Stimulated activated naive CD8-positive, alpha-beta T cell treated with anti-CD3 and anti-CD28 coated beads, Interleukin-15, amount 100 ng/mL, for 72 hours (primary cell): ENCODE measurements around the gene LDAH.

ENCODE experiments used
- ATAC-seq: fragments of 150-1000 bp; cut with Tn5 transposase; 2 replicates; pipeline ENCODE4 v1.10.0; 2021; ENCODE audit warnings: mild to moderate bottlenecking, moderate library complexity
- DNase-seq, 2 donors: peaks; one replicate each; pipeline ENCODE4 v3.0.0; 2021 to 2022
- H3K27ac Mint-ChIP-seq, 2 donors: one replicate each; pipeline ENCODE4 v1.8.0; 2022; ENCODE audit warnings: mild to moderate bottlenecking in 2 of 2, mixed read lengths in 2 of 2, moderate library complexity in 2 of 2
- H3K27me3 Mint-ChIP-seq: one replicate; pipeline ENCODE4 v1.8.0; 2022; ENCODE audit warnings: mixed read lengths
- H3K4me1 Mint-ChIP-seq: one replicate; pipeline ENCODE4 v1.8.0; 2022; ENCODE audit warnings: mild to moderate bottlenecking, mixed read lengths
- H3K4me3 Mint-ChIP-seq, 2 donors: one replicate each; pipeline ENCODE4 v1.8.0; 2022; ENCODE audit warnings: mild to moderate bottlenecking in 2 of 2, mixed read lengths in 2 of 2, moderate library complexity in 1 of 2
- H3K9me3 Mint-ChIP-seq, 2 donors: one replicate each; pipeline ENCODE4 v1.8.0; 2022; ENCODE audit warnings: mixed read lengths in 2 of 2

The LDAH gene

DNA sequence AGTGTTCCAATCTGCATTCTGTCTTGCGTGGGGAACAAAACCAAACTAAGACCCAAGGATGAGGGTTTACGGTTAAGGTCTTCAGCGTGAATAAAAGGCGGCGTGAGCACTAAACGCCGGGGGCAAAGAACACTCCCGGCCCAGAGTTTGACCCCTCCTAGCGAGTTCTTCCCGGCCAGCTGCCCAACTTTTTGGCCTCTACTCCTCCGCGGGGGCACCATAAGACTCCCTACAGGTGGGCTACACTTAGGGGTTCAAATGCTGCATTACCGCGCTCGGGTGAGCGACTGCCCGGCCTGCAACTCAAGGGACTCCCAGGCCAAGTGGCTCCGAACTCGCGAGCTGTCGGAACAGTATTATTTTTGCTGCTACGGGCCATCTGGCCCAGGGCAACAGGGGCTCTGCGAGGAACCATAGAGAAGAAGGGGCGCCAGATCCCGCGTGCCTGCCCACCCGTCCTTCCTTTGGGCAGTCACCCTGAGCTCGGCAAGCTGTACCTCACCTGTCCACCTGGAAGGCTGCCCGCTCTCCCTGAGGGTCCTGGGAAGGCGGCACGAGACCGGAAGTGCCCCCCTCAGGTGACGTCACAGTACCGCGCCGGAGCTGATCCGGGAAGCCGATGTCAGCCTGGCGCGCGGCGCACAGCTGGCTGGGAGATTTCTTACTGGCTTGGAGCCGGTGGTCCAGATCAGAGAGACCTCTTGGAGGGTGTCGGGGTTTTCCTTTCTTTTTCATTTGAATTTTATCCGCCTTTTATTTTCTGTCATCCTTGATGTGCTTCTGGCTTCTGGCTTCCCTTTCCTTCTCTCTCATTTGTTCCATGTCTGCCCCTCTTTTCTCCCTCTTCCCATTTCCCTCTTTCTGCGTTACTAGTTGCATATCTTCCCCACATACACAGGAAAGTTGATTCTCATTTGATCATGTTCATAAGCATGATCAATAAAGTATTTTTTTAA, at the start of gene LDAH:
LDAH (minus strand) TSS at position 567 of the 956 bp plus-strand sequence. CDS start 21,638 bp downstream, outside the sequence.
- H3K27me3 Mint-ChIP-seq: no peaks in the 10 kb centered on the region
- H3K4me3 Mint-ChIP-seq: peak within 1 kb of the TSS; percentile 94 to 99
- DNase-seq (peak; percentile 81 to 84), ATAC-seq (peak; percentile 94)
- peaks cover 15% of the 10 kb centered on the region for H3K4me1 Mint-ChIP-seq
- no peaks in the 10 kb centered on the region for H3K9me3 Mint-ChIP-seq
- peak within 1 kb of the TSS; percentile 99 for H3K27ac Mint-ChIP-seq

DNA sequence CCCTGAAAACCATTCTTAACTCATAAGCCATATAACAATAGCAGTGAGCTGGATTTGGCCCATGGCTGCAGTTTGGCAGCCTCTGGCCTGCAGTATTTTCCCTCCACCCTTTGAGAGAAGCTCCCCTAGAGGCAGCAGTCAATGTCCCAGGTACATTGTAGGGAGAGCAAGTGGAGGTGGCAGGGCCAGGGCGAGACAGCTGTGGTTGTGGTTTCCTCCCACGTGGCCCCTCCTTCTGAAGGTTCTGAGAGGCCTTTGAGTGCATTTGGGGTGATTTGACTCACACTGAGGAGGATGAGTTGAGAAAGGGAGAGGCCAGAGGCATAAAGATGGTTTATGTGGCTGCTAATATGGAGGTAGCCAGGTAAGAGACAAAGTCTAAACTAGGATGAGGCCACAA, 45.5 kb upstream of the LDAH start:
- H3K4me1 Mint-ChIP-seq: peaks cover 13% of the 10 kb centered on the region
- peaks cover 49% of the 10 kb centered on the region for H3K27me3 Mint-ChIP-seq
- H3K4me3 Mint-ChIP-seq: no peak overlapping the region
- ATAC-seq (peak; percentile 100), DNase-seq (peak; percentile 68 to 82)
- H3K27ac Mint-ChIP-seq: no peak overlapping the region
- no peaks in the 10 kb centered on the region for H3K9me3 Mint-ChIP-seq

DNA sequence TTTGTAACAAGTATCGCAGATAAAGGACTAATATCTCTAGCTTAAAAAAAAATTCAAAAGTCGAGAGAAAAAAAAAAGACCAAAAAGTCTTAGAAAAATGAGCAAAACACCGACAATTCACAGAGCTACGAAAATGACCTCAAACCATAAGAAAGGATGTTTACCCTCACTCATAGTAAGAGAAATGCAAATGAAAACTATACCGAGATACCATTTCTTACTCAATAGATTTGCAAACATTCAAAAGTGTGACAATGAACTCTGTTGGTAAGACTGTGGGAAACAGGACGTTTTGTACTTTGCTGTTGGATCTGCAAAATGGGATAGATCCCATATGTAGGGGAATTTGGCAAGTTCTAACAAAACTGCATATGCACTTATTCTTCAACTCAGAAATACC, 39.9 kb upstream of the LDAH start:
- Mint-ChIP-seq H3K27ac (no peak overlapping the region), H3K9me3 (no peaks in the 10 kb centered on the region), H3K27me3 (peaks cover 28% of the 10 kb centered on the region), H3K4me1 (no peaks in the 10 kb centered on the region), H3K4me3 (no peak overlapping the region)
- DNase-seq: no peak
- no peak for ATAC-seq

DNA sequence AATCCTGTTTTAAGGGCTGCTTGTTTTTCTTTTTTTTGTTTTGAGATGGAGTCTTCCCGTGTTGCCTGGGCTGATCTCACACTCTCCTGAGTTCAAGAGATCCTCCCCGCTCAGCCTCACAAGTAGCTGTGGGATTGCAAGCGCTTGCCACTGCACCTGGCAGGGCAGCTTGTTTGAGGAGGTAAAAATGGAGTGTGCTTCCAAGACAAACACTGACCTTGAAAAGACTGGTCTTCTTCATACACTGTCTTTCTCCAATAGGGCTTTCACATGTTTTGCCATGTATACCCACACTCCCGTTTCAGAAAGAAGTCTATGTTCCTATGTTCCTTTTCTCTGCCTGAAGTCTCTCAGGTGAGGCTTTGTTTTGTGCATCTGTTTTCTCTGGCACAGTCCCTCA, 32.6 kb upstream of the LDAH start:
- Mint-ChIP-seq H3K27me3 (peaks cover 11% of the 10 kb centered on the region), H3K9me3 (no peaks in the 10 kb centered on the region), H3K4me1 (no peaks in the 10 kb centered on the region), H3K27ac (no peak overlapping the region), H3K4me3 (no peak overlapping the region)
- ATAC-seq (no peak), DNase-seq (no peak)

DNA sequence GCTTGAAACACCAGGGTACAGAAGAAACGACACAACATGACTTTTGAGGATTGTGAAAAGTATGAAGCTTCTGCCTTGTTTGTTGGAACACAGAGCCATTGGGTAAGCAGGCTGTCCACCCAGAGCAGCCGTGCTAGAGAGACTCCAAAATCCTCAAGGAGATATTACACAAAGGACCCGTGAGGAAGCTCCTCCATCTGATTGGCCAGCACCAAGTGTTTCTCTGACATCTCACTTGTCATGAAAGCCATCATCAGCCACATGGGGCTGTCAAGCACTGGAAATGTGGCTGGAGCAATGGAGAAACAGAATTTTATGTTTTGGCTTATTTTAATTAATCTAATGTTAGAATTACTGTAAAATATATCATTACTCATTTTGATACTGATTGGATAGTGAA, 29.8 kb upstream of the LDAH start:
- Mint-ChIP-seq H3K27me3 (peaks cover 11% of the 10 kb centered on the region), H3K9me3 (no peaks in the 10 kb centered on the region), H3K4me1 (no peaks in the 10 kb centered on the region), H3K4me3 (no peak overlapping the region), H3K27ac (no peak overlapping the region)
- DNase-seq (no peak), ATAC-seq (no peak)

DNA sequence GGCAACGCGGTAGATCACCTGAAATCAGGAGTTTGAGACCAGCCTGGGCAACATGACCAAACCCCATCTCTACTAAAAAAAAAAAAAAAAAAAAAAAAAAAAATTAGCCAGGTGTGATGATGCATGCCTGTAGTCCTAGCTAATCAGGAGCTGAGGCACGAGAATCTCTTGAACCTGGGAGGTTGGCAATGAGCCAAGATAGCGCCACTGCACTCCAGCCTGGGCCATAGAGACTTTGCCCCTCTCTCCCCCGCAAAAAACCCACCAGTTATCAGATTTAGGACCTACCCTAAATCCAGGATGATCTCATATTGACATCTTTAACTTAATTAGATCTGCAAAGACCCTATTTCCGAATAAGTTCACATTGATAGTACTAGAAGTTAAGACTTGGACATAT, 29.2 kb upstream of the LDAH start:
- peaks cover 11% of the 10 kb centered on the region for H3K27me3 Mint-ChIP-seq
- H3K27ac Mint-ChIP-seq: no peak overlapping the region
- ATAC-seq: no peak
- H3K9me3 Mint-ChIP-seq: no peaks in the 10 kb centered on the region
- no peak overlapping the region for H3K4me3 Mint-ChIP-seq
- no peak for DNase-seq
- no peaks in the 10 kb centered on the region for H3K4me1 Mint-ChIP-seq

DNA sequence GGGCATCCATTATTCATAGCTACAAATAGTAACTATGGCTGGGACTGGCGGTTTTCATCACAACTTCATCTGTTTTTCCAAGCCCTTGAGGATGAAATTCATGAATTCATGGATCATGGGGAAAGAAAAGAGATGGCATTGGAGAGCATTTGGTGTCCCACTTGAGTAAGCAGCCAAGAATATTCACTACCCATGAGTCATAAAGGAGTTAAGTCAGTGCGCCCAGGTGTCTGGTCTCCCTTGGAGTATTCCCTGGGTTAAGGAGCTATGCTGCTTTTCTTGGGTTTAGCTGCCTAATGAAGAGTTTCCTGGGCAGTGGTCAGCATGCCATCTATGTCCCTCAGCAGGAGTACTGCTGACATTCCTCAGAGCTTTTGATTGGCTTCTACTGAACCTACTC, 21.3 kb upstream of the LDAH start:
- ATAC-seq (no peak), DNase-seq (no peak)
- no peak overlapping the region for H3K4me3 Mint-ChIP-seq
- peaks cover 37% of the 10 kb centered on the region for H3K27me3 Mint-ChIP-seq
- no peaks in the 10 kb centered on the region for H3K4me1 Mint-ChIP-seq
- no peaks in the 10 kb centered on the region for H3K9me3 Mint-ChIP-seq
- no peak overlapping the region for H3K27ac Mint-ChIP-seq

DNA sequence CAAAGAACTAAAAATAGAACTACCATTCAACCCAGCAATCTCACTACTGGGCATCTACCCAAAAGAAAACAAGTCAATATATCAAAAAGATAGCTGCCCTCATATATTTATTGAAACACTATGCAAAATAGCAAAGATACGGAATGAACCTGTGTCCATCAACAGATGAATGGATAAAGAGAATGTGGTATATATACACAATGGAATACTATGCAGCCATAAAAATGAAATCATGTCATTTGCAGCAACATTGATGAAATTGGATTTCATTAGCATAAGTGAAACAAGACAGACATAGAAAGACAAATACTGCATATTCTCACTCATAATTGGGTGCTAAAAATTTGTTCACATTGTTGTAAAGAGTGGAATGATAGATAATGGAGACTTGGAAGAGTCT, 16.2 kb upstream of the LDAH start:
- H3K4me1 Mint-ChIP-seq: no peaks in the 10 kb centered on the region
- H3K27me3 Mint-ChIP-seq: peaks cover 63% of the 10 kb centered on the region
- H3K4me3 Mint-ChIP-seq: no peak overlapping the region
- DNase-seq (no peak), ATAC-seq (no peak)
- H3K9me3 Mint-ChIP-seq: no peaks in the 10 kb centered on the region
- H3K27ac Mint-ChIP-seq: no peak overlapping the region

DNA sequence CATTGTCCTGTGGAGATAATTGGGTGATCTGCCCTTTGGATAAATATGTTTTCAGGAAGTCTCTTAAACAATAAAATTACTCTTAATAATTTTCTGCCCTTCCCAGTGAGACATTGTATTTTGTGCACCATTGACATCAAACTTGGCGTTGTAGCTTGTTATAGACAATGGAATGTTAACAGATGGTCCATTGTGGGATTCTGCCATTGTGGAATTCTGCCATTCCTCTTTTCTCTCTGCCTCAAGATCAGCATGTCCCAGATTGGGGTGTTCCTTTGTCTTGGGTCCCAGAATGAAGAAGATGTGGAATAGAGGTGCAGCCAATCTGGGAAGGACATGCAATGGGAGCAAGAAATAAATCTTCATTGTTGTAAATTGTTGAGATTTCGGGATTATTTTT, 15.1 kb upstream of the LDAH start:
- no peaks in the 10 kb centered on the region for H3K4me1 Mint-ChIP-seq
- no peak overlapping the region for H3K4me3 Mint-ChIP-seq
- DNase-seq (no peak), ATAC-seq (no peak)
- H3K27me3 Mint-ChIP-seq: peaks cover 65% of the 10 kb centered on the region
- no peaks in the 10 kb centered on the region for H3K9me3 Mint-ChIP-seq
- no peak overlapping the region for H3K27ac Mint-ChIP-seq

DNA sequence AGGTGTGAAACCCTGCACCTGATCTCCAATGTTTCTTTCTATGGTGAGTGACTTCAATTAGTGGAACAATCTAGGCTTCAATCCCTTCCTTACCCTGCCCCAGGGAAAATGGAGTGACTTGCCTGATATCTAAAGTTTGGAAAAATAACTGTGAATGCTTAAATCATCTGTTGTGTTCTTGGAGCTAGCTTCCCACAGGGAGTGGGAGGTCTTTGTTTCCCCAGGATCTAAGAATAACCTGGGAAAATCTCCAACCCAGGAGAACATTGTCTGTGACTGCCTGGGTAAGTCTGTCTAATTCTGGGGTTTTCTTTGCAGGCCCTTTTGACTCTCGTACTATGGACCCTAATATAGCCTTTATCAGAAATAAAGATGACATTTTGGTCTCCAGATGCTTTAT, 13.6 kb upstream of the LDAH start:
- no peak for DNase-seq
- no peak for ATAC-seq
- no peaks in the 10 kb centered on the region for H3K4me1 Mint-ChIP-seq

DNA sequence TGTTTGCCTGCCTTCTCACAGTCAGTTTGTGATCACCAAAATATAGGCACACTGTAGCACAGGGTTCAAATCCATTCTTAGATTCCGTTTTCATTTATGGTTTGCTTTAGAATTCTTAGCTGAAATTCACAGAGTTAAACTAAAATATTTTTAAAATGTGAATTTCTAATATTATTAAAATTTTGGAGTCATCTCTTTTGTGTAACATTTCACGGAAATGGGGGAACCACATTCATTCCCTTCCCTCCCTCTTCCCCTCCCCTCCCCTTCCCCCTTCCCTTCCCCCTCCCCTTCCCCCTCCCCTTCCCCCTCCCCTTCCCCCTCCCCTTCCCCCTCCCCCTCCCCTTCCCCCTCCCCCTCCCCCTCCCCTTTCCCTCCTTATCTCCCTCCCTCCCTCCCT, 11.4 kb upstream of the LDAH start:
- Mint-ChIP-seq H3K27me3 (peaks cover 69% of the 10 kb centered on the region), H3K4me3 (no peak overlapping the region), H3K9me3 (peaks cover 5 to 13% of the 10 kb centered on the region in 2 donors), H3K4me1 (no peaks in the 10 kb centered on the region), H3K27ac (no peak overlapping the region)
- ATAC-seq (no peak), DNase-seq (no peak)

More for the DNA sequence above, 13.6 kb upstream of the LDAH start:
- no peaks in the 10 kb centered on the region for H3K9me3 Mint-ChIP-seq
- no peak overlapping the region for H3K27ac Mint-ChIP-seq
- peaks cover 59% of the 10 kb centered on the region for H3K27me3 Mint-ChIP-seq
- H3K4me3 Mint-ChIP-seq: no peak overlapping the region

DNA sequence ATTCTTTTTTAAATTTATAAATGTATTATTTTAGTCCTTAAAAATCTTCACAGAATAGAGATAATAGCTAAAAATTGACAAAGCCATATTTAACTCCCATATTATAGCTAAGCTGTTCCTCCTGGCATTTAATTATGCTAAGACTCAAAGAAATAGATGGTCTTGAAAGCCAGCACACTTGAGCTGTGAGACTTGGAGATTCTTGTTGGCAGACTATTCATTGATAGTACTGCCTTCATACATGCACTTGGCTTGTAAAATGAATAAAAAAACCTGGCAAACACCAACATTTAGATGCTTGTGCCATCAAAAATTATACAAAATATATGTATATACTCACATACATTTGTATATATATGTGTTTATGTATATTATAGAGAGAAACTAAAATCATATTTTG, 9.7 kb upstream of the LDAH start:
- ATAC-seq (no peak), DNase-seq (no peak)
- no peak overlapping the region for H3K27ac Mint-ChIP-seq
- no peaks in the 10 kb centered on the region for H3K4me1 Mint-ChIP-seq
- H3K27me3 Mint-ChIP-seq: peaks cover 58% of the 10 kb centered on the region
- H3K9me3 Mint-ChIP-seq: peaks cover 5 to 13% of the 10 kb centered on the region in 2 donors
- H3K4me3 Mint-ChIP-seq: no peak overlapping the region

DNA sequence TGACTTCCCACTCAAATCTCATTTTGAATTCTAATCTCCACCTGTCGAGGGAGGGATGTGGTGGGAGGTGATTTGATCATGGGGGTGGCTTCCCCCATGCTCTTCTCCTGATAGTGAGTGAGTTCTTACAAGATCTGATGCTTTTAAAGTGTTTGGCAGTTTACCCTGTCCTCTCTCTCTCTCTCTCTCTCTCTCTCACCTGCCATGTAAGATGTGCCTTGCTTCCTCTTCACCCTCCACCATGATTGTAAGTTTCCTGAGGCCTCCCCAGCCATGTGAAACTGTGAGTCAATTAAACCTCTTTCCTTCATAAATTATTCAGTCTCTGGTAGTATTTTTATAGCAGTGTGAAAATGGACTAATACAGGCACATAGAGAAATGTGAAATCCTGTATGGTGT, 7.0 kb upstream of the LDAH start:
- no peak overlapping the region for H3K4me3 Mint-ChIP-seq
- H3K27ac Mint-ChIP-seq: no peak overlapping the region
- H3K9me3 Mint-ChIP-seq: peaks cover 5 to 13% of the 10 kb centered on the region in 2 donors
- H3K27me3 Mint-ChIP-seq: peaks cover 40% of the 10 kb centered on the region
- H3K4me1 Mint-ChIP-seq: no peaks in the 10 kb centered on the region
- no peak for DNase-seq
- no peak for ATAC-seq

DNA sequence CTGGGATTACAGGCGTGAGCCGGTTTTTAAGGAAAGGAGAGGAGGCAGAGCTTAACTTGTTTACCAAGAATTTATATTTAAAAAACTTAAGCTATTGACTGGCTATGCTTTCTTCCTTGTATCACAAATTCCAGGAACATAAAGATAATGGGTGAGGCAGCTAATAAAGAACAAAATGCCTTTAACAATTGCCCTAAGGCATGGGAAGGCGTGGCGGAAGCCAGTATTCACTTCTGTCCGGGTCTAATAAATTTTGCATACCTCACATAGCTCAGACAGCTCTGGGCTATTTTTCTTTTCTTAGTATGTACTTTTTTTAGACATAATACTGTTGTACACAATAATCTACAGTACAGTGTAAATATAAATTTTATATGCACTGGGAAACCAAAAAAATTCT, 1.0 kb upstream of the LDAH start:
- no peak for ATAC-seq
- no peak overlapping the region for H3K27ac Mint-ChIP-seq

DNA sequence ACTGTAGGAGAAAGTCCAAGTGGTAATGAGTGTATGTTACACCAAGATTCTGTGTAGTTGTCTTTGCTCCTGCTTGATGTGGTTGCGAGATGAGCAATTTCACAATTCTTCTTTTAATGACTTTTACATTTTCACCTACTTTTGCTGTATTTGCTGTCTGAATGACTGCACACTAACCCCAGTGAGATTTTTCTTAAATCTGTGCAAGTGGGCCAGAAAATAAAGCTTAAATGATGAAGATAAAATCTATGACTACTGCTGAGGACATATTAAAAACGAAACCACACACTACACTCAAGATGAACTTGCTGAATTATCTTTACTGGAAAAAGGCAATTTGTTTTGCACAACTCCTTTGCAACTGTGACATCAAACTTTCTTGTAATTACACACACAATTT, 4.1 kb downstream of the LDAH start:
- H3K4me3 Mint-ChIP-seq: peak overlapping the region in 1 of 2 donors; percentile 6
- H3K4me1 Mint-ChIP-seq: peaks cover 25% of the 10 kb centered on the region
- DNase-seq: no peak
- no peak overlapping the region for H3K27ac Mint-ChIP-seq
- no peaks in the 10 kb centered on the region for H3K9me3 Mint-ChIP-seq
- H3K27me3 Mint-ChIP-seq: no peaks in the 10 kb centered on the region
- peak; percentile 53 for ATAC-seq

More for the DNA sequence above, 1.0 kb upstream of the LDAH start:
- H3K9me3 Mint-ChIP-seq: no peaks in the 10 kb centered on the region
- H3K27me3 Mint-ChIP-seq: no peaks in the 10 kb centered on the region
- DNase-seq: no peak
- H3K4me1 Mint-ChIP-seq: peaks cover 7% of the 10 kb centered on the region
- peak overlapping the region in 1 of 2 donors; percentile 29 for H3K4me3 Mint-ChIP-seq

DNA sequence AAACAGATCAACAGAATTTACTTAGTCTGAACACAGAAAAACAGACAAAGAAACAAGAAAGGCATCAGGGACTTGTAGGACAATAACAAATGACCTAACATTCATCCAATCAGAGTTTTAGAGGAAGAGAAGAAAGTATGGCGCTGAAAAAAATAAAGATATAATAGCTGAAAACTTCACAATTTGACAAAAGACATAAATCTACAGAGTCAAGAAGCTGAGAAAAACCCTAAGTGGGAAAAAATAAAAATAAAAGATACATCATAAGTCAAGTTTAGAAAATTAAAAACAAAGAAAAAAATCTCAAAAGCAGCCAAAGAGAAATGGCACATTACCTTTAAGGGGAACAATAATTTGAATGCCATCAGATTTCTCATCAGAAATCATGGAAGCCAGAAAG, 7.7 kb downstream of the LDAH start:
- peaks cover 25% of the 10 kb centered on the region for H3K4me1 Mint-ChIP-seq
- no peak for DNase-seq
- no peak overlapping the region for H3K4me3 Mint-ChIP-seq
- H3K27ac Mint-ChIP-seq: no peak overlapping the region
- H3K9me3 Mint-ChIP-seq: no peaks in the 10 kb centered on the region
- H3K27me3 Mint-ChIP-seq: no peaks in the 10 kb centered on the region
- no peak for ATAC-seq

DNA sequence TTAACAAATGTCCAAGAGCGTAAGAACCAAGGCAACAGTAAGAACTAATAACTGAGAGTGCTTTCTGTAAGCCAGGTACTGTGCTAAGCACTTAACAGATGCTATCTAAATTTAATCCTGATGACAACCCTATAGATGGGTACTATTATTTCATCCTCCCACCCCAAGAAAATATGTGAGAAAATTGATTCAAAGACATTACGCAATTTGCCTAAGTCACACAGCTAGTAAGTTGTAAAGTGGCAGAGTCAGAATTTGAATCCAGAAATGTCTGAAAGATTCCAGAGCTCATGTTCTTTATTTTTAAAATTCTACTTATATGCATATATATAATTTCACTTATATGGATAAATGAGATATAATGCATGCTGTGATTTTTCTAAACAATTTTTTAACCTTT, 10.1 kb downstream of the LDAH start:
- Mint-ChIP-seq H3K27ac (no peak overlapping the region), H3K4me1 (peaks cover 11% of the 10 kb centered on the region), H3K4me3 (no peak overlapping the region), H3K27me3 (no peaks in the 10 kb centered on the region), H3K9me3 (no peaks in the 10 kb centered on the region)
- DNase-seq: no peak
- ATAC-seq: no peak
